Transverse colon (tissue), 4 donors: ENCODE results near the gene PSORS1C2.

Experiments used
- POLR2A ChIP-seq: fragments of 450-650 bp; IDR thresholded peaks from one replicate; pipeline ENCODE4 v1.6.1; 2016; ENCODE audit warnings: antibody characterized with exemption, mild to moderate bottlenecking, moderate library complexity
- POLR2AphosphoS5 ChIP-seq, 3 donors: sonication (generic); formaldehyde crosslinking; IDR thresholded peaks; one replicate each; pipeline ENCODE4 v1.6.1; 2016; ENCODE audit warnings: antibody characterized with exemption in 3 of 3
- TF ChIP-seq, protein P1 (sequence below), 5 experiments: fragments of 200-600 bp in 3 of 5; fragments of 450-650 bp in 2 of 5; sonication (generic) in 3 of 5; IDR thresholded peaks; 1 replicate in 2 of 5; 2 replicates in 3 of 5; pipeline ENCODE4 v1.5.1; 2016 to 2017; ENCODE audit warnings: antibody characterized with exemption in 5 of 5, inconsistent platforms in 3 of 5, mild to moderate bottlenecking in 2 of 5, moderate library complexity in 1 of 5

DNA sequence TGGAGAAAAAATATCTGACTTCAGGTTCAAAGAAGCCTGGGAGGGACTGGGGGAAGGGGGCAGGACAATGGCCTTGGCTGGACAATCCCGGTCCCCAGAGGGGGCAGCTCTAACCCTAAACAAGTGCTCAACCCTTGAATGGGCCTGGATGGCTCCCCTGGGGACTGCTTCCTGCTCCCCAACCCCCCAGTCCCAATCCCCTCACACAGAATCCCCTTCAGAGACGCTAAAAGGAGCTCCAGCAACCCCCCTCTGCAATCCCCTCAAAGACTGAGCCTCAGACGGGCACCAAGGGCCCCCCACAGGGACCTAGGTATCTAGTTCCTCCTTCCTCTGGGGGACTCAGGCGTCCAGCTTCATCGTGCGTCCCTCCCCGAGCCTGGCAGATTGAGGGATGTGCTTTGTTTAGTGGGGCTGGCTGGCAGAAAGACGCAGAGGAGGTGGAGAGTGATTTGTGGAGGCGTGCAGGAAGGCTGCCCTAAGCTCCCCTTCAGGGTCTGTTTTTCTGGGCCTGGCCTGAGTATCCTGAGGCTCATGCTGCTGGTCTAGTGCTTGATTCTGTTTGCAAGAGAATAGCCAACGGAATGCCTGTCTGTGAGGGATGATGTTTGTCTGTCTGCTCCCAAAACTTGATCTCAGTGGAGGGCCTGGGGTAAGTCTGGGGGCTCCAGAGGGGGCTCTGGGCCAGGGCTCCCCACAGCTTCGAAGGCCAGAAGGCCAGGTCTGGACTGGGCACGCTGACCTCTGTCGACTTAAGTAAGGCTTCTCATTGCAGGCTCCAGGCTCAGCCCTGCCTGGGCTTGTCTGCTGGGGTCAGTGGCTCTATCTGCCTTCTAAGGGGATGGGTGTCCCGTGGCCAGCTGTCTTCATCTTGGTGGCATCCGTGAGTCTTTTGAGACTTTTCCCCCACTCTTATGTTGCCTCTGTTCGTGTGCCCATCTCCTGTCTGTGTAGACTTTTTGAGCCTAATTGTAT lies 33.4 kb upstream of the PSORS1C2 start:
- TF ChIP-seq, protein P1, sequence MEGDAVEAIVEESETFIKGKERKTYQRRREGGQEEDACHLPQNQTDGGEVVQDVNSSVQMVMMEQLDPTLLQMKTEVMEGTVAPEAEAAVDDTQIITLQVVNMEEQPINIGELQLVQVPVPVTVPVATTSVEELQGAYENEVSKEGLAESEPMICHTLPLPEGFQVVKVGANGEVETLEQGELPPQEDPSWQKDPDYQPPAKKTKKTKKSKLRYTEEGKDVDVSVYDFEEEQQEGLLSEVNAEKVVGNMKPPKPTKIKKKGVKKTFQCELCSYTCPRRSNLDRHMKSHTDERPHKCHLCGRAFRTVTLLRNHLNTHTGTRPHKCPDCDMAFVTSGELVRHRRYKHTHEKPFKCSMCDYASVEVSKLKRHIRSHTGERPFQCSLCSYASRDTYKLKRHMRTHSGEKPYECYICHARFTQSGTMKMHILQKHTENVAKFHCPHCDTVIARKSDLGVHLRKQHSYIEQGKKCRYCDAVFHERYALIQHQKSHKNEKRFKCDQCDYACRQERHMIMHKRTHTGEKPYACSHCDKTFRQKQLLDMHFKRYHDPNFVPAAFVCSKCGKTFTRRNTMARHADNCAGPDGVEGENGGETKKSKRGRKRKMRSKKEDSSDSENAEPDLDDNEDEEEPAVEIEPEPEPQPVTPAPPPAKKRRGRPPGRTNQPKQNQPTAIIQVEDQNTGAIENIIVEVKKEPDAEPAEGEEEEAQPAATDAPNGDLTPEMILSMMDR (IDR thresholded peaks at IDR 0.05): no peak
- TF ChIP-seq POLR2A: no peak
- TF ChIP-seq POLR2AphosphoS5 (IDR thresholded peaks at IDR 0.05): no peak
